ENCODE results near the gene APOA4. TPM values are rescaled to one million over a fixed set of nuclear protein-coding genes. Genes with fewer than 3 reads are reported as not detected.

APOA4 gene
- total and polyA plus RNA-seq, 2 experiments from 2014 or later = 0.86 to 2.1 TPM

DNA sequence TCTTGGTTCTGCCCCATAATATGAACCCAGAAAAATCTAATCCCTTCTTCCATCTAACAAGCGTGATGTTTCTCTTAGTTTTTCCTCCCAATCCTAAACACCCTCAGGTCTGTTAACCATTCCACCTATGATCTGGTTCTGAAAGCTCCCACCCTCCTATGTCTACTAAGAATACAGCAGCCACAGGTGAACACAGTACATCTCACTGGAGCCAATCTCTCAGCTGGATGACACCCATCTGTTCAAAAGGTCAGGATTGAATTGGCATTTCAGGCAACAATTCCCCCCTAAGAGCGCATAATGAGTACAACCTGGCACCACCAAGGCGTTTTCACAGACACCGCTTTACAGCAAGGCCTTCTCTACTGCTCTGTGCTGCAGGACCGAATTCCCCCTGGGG, 33.3 kb upstream of the APOA4 start:
- H3K9me3 ChIP-seq (ENCODE audit: low read depth) = no peaks in the 10 kb centered on the region
- no peak overlapping the region for H3K27ac ChIP-seq
- H3K4me1 ChIP-seq (ENCODE audit: low read depth) = no peaks in the 10 kb centered on the region
- DNase-seq (ENCODE audit: low read depth in 1 of 2, low spot score in 1 of 2) = no peak
- H3K27me3 ChIP-seq = no peaks in the 10 kb centered on the region
- no peak overlapping the region for H3K4me3 ChIP-seq
- H3K36me3 ChIP-seq = peaks cover 40% of the 10 kb centered on the region
- TF ChIP-seq, protein P1, sequence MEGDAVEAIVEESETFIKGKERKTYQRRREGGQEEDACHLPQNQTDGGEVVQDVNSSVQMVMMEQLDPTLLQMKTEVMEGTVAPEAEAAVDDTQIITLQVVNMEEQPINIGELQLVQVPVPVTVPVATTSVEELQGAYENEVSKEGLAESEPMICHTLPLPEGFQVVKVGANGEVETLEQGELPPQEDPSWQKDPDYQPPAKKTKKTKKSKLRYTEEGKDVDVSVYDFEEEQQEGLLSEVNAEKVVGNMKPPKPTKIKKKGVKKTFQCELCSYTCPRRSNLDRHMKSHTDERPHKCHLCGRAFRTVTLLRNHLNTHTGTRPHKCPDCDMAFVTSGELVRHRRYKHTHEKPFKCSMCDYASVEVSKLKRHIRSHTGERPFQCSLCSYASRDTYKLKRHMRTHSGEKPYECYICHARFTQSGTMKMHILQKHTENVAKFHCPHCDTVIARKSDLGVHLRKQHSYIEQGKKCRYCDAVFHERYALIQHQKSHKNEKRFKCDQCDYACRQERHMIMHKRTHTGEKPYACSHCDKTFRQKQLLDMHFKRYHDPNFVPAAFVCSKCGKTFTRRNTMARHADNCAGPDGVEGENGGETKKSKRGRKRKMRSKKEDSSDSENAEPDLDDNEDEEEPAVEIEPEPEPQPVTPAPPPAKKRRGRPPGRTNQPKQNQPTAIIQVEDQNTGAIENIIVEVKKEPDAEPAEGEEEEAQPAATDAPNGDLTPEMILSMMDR (IDR thresholded peaks at IDR 0.05; ENCODE audit: low read depth, low read length) = no peak

DNA sequence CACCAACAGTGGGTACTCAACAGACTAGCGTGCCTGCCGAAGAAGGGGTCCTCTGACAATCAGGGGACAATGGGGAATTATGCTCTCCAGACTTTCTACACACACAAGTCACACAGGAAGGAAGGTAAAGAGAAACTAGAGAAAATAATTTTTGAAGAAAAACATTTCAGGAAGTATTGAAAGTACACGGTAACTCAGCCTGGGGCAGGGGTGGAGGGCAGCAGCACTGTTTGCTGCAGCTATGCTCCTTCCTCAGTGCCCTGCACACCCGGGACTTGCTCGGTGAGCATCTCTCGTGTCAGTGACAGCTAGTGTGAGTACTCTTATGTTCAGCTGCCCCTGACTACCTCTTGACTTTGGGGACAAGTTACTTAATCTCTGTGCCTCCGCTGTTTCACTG, 32.3 kb upstream of the APOA4 start:
- DNase-seq (ENCODE audit: low read depth in 1 of 2, low spot score in 1 of 2) = no peak
- no peaks in the 10 kb centered on the region for H3K9me3 ChIP-seq (ENCODE audit: low read depth)
- H3K4me3 ChIP-seq = no peak overlapping the region
- no peak overlapping the region for H3K27ac ChIP-seq
- H3K27me3 ChIP-seq = no peaks in the 10 kb centered on the region
- H3K36me3 ChIP-seq = peaks cover 31% of the 10 kb centered on the region
- TF ChIP-seq, protein P1 (IDR thresholded peaks at IDR 0.05; ENCODE audit: low read depth, low read length) = no peak
- H3K4me1 ChIP-seq (ENCODE audit: low read depth) = no peaks in the 10 kb centered on the region

DNA sequence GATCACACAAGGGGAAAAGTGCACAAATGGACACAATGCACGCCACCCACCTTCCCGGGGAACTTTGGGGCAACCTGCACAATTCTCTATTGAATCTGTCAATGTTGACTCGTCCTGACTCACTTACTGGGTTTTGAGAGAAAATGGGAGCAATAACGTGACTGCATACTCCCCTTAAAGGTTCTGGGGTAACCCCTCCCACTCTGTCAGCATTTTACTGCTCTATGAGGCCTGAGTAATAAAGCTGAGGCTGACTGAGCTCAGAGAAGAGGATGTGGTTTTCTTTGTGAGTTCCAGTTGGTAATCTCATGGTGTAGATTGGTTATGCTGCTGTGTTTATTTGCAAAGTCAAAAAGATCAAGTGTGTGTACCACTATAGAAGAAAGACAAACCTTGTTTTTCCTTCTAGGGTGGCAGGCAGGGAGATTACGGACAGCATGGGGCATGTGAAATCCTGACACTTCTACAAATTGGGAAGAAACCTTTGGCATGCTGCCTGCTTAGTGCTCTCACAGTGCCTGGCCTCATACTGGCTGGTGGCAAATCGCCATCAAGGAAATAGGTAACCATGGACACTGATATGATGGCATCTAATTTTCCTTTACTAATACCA, 30.5 kb upstream of the APOA4 start:
- Histone ChIP-seq H3K27me3 (no peaks in the 10 kb centered on the region), H3K9me3 (ENCODE audit: low read depth) (no peaks in the 10 kb centered on the region), H3K4me3 (no peak overlapping the region), H3K27ac (no peak overlapping the region), H3K36me3 (peaks cover 25% of the 10 kb centered on the region), H3K4me1 (ENCODE audit: low read depth) (no peaks in the 10 kb centered on the region)
- peak in 1 of 2 donors; percentile 82 for DNase-seq (ENCODE audit: low read depth in 1 of 2, low spot score in 1 of 2)
- TF ChIP-seq, protein P1 (IDR thresholded peaks at IDR 0.05; ENCODE audit: low read depth, low read length) = no peak

DNA sequence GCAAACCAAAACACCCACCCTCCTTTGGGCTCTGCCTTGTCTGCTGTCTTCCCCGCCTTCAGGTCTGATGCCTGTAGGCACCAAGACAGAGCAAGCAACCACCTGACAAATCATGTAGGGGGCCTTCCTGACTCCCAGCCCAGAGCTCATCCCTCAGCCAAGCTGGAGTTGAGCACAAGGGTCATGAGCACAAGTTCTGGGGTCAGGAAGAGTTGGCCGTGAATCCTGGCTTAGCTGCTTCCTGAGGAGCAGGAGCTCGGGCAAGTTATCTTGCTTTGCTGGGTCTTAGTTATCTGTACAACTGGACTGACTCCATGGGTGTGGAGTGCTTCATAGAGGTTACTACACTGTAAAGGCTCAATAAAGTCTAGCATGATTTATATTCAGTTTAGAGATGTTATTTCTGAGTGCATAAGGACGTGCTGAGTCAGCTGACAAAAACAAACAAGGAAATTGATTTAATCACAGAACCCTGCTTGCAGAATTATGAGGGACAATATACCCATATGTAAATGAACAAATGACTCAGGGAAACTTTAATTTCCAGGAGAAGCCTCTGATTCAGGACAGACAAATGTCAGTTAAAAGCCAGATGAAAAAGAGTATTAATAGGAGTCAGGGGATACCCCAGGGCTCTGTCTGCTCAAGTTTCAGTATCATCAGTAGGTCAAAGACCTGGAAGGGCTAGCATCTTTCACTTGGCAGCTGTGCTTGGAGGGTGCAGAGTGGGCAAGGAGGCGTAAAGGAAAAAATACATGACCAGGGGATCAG, 29.3 kb upstream of the APOA4 start:
- no peaks in the 10 kb centered on the region for H3K4me1 ChIP-seq (ENCODE audit: low read depth)
- TF ChIP-seq, protein P1 (IDR thresholded peaks at IDR 0.05; ENCODE audit: low read depth, low read length) = no peak
- no peak overlapping the region for H3K4me3 ChIP-seq
- no peaks in the 10 kb centered on the region for H3K9me3 ChIP-seq (ENCODE audit: low read depth)
- DNase-seq (ENCODE audit: low read depth in 1 of 2, low spot score in 1 of 2) = peak in 1 of 2 donors; percentile 61
- H3K36me3 ChIP-seq = peaks cover 22% of the 10 kb centered on the region
- no peak overlapping the region for H3K27ac ChIP-seq
- no peaks in the 10 kb centered on the region for H3K27me3 ChIP-seq

DNA sequence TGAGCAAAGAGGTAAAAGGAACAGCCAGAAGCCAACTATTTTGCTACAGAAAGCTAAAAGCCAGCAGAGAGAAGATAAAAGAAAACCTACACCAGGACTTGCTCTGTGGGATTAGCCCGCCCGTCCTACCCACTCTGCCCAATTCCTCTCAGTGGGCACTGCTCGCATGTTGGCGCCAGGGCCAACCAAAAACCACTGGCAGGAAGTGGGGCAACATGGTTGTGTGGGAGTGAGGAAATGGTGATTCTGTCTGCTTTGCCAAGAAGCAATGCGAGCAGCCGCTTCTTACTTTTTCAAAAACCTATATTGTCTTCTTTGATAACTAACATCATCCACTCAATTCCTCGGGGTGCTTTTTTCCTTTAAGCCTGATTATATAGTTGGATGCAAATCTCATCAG, 28.5 kb upstream of the APOA4 start:
- peaks cover 24% of the 10 kb centered on the region for H3K36me3 ChIP-seq
- no peaks in the 10 kb centered on the region for H3K27me3 ChIP-seq
- H3K9me3 ChIP-seq (ENCODE audit: low read depth) = no peaks in the 10 kb centered on the region
- no peaks in the 10 kb centered on the region for H3K4me1 ChIP-seq (ENCODE audit: low read depth)
- TF ChIP-seq, protein P1 (IDR thresholded peaks at IDR 0.05; ENCODE audit: low read depth, low read length) = no peak
- H3K4me3 ChIP-seq = no peak overlapping the region
- peak in 1 of 2 donors; percentile 36 for DNase-seq (ENCODE audit: low read depth in 1 of 2, low spot score in 1 of 2)
- no peak overlapping the region for H3K27ac ChIP-seq
